AG20443 (cell line): ENCODE data around the gene SMPD4.
A peak's percentile ranks its signal among the peaks of the same experiment; 100 is the strongest.
"Not testable (repeated sequence)": the region's sequence is repeated elsewhere in the genome, so short reads cannot be mapped to it uniquely, and the experiment has no call there.

Source experiments
- DNase-seq: peaks from one replicate; pipeline ENCODE4 v3.0.0; 2012; ENCODE audit warnings: low spot score, mixed read lengths

The SMPD4 gene

DNA sequence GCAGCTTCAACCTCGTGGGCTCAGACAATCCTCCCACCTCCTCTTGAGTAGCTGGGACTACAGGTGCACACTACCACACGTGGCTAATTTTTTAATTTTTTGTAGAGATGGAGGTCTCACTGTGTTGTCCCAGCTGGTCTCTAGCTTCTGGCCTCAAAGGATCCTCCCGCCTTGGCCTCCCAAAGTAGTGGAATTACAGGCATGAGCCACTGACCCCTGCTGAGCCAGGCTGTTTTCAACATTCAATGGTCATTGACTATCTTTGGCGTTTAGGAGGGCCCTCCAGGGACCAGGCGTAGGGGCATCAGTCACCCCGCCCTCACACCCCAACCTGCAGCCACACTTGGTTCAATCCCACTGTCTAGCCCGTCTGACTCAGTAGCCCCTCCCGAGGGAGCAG, 5.9 kb upstream of the SMPD4 start:
- DNase-seq, result no peak

DNA sequence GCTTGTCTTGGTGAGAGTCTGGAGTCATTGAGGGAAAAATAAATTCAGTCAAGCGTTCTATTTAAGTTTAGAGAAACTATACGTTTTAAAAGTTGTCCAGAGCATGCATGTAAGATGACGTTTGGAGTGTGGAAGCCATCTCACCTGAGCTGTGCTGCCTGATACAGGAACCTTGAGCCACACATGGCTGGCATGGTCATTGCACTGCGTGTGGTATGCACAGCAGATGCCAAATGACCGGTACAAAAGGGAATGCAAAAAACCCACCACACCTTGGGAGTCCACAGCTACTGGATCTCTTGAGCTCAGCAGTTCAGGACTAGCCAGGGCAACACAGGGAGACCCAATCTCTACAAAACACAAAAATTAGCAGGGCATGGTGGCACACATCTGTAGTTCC, 5.0 kb upstream of the SMPD4 start:
- DNase-seq, result no peak

DNA sequence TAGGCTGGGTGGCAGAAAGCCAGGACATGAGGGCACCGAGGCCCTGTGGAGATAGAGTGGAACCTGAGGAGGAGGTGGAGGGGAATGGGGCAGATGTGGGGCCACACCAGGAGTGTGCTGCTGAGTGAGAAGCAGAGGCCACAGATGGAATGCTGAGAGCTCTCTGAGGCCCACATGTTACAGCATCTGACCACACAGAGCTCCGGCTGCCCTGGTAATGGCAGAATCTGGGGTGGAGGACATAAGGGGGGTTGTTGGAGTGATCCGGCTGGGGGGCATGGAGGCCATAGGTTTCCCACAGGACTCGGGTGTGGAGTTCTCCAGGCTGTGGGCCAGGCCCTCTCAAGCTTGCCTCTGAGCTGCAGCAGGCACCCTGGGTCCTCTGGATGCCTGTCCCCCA, 4.5 kb upstream of the SMPD4 start:
- DNase-seq, result no peak

DNA sequence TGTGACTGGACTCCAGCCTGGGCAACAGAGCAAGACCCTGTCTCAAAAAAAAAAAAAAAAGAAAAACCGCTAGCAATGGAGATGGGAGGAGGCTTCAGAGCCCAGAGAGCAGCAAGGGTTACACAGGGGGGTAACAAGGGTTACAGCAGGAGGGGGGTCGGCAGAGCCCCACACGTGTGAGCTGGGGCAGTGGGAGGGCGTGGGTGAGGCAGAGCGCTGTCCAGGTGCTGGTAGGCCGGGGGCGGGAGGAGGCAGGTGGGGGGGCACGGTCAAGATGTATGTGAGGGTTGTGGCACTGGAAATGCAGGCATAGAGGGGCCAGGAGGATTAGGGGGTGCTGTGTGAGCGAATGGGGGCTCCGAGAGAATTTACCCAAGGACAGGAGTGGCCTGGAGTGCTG, 4.0 kb upstream of the SMPD4 start:
- no peak for DNase-seq

DNA sequence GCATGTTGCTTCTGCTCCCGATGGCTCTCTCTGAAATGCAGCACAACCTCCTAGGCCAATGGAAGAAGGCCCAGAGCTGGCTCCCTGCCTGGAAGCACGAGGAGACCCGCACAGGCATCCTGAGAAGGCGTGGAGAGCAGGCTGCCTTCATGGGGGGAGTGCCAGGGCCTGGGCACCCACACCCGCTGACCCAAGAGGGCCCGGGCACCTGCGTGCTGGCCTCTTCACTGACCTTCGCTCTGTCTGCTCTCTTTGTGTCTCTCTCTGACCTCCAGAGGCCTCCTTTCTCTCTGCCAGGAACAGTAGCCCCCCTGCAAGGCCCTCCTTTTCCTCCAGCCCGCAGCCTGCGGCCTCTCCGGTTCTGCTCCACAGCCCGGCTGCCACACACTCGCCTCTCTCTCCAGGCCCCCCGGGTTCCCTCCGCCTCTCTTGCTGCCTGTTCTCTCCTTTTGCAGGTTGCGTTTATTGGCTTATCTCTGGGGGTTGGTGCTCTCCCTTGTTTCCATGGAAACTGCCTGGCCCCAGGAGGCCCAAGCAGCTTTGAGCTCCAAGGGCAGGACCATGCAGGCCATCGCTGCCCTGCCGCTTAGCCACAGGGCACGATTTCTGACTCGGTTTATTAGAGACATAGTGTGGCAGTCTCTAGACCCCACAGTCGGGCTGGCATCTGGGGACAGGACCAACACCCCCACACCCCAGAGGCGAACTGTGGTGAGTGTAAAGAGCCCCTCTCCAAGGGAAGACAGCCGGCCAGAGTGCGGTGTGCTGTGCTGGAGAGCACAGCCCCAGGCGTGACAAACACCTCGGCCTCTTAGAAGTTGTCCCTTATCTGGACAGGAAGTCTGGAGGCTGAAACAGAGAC, 2.3 kb upstream of the SMPD4 start:
- DNase-seq, result peak; percentile 14

DNA sequence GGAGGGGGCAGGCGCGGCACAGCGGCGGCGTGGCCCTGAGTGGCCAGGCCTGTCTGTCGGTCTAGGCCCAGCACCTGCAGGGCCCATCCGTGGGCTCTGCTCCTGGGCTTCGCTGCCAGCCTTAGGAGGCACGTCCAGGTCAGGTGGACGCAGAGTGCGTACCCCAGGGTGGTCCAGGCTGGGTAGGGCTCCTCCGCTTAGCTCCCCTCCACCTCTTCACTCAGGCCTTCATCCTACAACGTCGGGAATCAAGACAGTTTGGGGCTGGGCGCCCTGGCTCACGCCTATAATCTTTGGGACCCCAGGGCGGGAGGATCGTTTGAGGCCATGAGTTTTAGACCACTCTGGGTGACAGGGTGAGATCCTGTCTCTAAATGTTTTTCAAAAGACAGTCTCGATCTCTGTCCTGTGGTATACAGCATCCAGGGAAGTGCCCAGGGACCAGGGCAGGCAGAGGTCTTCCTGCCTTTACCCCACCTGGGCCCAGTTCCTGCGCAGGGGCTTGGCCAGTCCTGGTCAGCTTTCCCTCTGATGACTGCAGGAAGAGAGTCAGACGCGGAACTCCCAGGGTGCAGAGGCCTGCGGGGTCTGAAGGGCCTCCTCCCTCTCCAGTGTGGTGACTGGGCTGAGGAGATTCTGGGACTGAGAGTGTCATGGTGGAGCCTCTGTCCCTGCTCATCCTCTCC, 1.6 kb upstream of the SMPD4 start:
- DNase-seq, result not testable (repeated sequence)

DNA sequence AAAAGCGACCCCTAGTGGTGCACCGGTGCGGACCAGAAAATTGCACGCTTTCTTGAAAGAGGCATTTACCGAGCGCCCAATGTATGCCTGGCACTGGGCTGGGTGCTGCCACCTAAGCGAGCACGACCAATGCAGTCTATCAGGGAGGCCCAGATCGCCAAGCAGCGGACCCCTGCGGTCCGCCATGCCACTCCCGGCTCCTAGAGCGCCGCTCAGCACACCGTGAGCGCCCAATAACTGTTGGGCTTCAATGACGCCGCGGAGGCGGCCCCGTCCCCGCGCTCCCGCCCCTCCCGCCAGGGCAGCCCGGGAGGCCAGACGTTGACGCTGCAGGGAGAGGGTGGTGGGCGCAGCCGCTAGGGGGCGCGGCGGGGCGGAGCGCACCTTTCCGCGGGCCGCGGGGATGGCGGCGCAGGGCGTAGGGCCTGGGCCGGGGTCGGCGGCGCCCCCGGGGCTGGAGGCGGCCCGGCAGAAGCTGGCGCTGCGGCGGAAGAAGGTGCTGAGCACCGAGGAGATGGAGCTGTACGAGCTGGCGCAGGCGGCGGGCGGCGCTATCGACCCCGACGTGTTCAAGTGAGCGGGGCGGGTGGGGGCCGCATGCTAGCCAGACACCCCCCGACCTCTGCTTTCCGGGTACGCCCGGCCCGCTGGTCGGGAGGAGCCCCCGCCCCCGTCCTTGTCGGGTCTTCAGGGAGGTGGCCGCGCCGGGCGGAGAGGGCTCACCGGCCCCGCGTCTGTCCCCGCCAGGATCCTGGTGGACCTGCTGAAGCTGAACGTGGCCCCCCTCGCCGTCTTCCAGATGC, 679 bp upstream of the SMPD4 start, which contains the start of gene MZT2B:
Gene MZT2B, plus strand, starts transcription at position 383 of the 803 bp plus-strand sequence. Its CDS starts 21 bp downstream, at position 404.
- DNase-seq, result peak; percentile 94

- not testable (repeated sequence) for DNase-seq
Measured at GRCh38 chr2:130180404-130181324, 738 bp downstream of the SMPD4 start.

DNA sequence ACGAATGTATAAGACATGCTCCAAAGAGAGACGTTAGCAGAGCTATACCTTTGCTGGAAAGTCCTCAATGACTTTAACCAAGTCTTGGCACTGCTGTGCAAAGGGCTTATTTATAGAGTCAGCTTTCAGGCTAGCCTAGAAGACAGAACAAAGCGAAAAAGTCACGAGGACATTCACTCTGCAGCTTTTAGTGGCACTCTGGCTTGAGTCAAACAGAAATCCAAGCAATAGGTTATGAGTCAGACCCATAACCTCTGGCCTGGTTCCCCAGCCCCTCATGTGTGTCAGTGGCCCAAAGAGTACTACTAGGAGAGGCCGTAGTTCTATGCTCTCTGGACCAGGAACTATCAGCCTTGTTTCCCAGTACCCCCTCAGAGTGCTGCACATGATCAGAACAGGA, 6.5 kb downstream of the SMPD4 start:
- not testable (repeated sequence) for DNase-seq

DNA sequence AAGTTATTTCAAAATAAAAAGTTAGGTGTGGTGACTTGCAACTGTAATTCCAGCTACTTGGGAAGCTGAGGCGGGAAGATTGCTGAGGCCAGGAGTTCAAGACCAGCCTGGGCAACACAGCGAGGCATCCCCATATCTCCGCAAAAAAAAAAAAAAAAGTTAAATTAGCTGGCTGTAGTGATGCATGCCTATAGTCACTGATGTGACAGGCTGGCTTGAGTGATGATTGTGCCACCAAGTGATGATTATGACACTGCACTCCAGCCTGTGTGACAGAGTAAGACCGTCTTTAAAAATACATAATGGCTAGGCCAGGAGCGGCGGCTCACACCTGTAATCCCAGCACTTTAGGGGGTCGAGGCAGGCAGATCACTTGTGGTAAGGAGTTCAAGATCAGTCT, 11.5 kb downstream of the SMPD4 start:
- DNase-seq, result no peak

- DNase-seq, result not testable (repeated sequence)
Measured at GRCh38 chr2:130169163-130169562, 12.2 kb downstream of the SMPD4 start.

DNA sequence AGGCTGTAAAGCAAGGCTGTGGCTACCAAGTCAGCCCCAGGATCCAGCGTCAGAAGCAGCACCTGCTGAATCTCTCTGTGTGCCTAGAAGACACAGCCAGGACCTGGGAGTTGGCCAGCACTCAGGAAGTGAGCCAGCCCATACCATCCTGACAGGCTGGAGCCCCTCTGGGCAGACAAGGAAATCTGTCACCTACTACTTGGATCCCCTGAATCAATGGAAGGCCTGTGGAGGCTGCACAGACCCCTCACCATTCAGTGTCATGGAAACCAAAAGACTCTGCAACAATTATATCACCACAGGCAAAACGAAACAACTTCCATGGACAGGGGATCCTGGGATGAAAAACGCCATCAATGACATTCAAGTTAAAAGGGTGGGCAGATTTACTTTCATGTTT, 14.8 kb downstream of the SMPD4 start:
- not testable (repeated sequence) for DNase-seq

GRCh38 chr2:130165293-130166016, 15.9 kb downstream of the SMPD4 start:
- DNase-seq, result no peak

GRCh38 chr2:130162968-130163367, 18.4 kb downstream of the SMPD4 start:
- DNase-seq, result no peak

GRCh38 chr2:130162486-130162885, 18.9 kb downstream of the SMPD4 start:
- DNase-seq, result not testable (repeated sequence)

DNA sequence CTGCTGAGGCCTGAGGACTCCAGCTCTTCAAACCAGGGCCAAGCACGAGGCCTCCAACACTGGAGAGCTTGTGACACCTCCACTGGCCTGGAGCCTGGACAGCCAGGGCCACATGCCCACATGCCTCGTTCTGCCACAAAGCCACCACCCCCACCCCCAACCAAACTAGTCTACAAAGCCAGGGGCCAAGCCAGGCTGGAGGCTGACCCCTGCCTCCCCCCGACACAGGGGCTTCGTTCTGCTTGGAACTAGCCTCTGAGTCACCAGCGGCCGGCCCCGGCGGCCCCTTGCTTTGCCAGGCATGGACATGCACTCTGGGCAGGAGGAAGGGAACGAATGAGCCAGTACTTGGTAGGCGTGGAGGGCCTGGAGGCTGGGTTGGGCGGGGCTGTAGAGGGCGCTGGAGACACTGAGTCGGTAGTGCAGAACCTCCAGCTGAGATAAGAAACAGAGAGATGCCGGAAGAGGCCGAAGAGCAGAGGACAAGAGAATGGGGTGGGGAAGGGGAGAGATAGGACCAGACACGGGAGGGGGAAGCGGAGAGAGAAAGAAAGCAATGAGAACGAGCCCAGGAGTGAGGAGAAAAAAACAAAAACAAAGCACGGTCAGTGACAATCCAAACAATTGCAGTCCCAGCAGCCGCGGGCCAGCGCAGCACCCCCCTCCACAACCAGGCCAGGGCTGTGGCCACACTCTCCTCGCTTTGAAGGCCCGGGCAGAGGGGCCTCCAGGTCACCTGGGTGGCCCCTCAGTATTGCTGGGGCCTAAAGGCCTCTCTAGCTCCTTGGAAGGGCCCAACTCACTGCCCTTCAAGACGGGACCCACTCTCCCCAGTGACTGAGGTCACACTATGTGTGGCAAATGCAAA, 20.3 kb downstream of the SMPD4 start:
- DNase-seq, result not testable (repeated sequence)

GRCh38 chr2:130160131-130160530, 21.3 kb downstream of the SMPD4 start:
- no peak for DNase-seq

- DNase-seq, result not testable (repeated sequence)
Measured at GRCh38 chr2:130159376-130159775, 22.0 kb downstream of the SMPD4 start.

- no peak for DNase-seq
Measured at GRCh38 chr2:130158631-130159030, 22.8 kb downstream of the SMPD4 start.
